Esophagus squamous epithelium (tissue), 5 donors: ENCODE measurements around the gene UBR4. TPM values are rescaled to one million over a fixed set of nuclear protein-coding genes. Genes with fewer than 3 reads are reported as not detected.
A peak's percentile ranks its signal among the peaks of the same experiment; 100 is the strongest.

Source experiments
- DNase-seq: peaks from one replicate; lab custom pipeline; 2025; lab: John Stamatoyannopoulos, UW
- H3K27ac ChIP-seq, 4 donors: fragments of 200-600 bp; sonication (generic); one replicate each; pipeline ENCODE4 v1.5.1; 2016 to 2019; ENCODE audit warnings: mild to moderate bottlenecking in 1 of 4
- H3K27me3 ChIP-seq, 4 donors: fragments of 200-600 bp; sonication (generic); 1 replicate in 3 of 4; 2 replicates in 1 of 4; pipeline versions ENCODE4 v1.5.1 to v1.6.0; 2017 to 2021; ENCODE audit warnings: antibody characterized with exemption in 1 of 4
- H3K36me3 ChIP-seq, 3 donors: fragments of 200-600 bp; sonication (generic); one replicate each; pipeline ENCODE4 v1.5.1; 2016 to 2019
- H3K4me1 ChIP-seq, 3 donors: fragments of 200-600 bp; sonication (generic); one replicate each; pipeline ENCODE4 v1.5.1; 2017 to 2019
- H3K4me3 ChIP-seq, 4 donors: fragments of 200-600 bp; sonication (generic); 1 replicate in 3 of 4; 2 replicates in 1 of 4; pipeline ENCODE4 v1.5.1; 2016 to 2019; ENCODE audit warnings: mild to moderate bottlenecking in 2 of 4, moderate library complexity in 1 of 4
- H3K9me3 ChIP-seq, 3 donors: fragments of 200-600 bp; sonication (generic); one replicate each; pipeline ENCODE4 v1.5.1; 2016 to 2019
- POLR2A ChIP-seq, 4 donors: fragments of 450-650 bp; IDR thresholded peaks; one replicate each; pipeline ENCODE4 v1.6.1; 2017; ENCODE audit warnings: antibody characterized with exemption in 4 of 4, mild to moderate bottlenecking in 4 of 4, moderate library complexity in 3 of 4
- WGBS, 2 donors: methylation state at CpG; one replicate each; pipeline ENCODE4 v1.1.5; 2018; 5-methylcytosine and 5-hydroxymethylcytosine counted together
- intact Hi-C: fragments of 100-400 bp; cut with DNase I; formaldehyde crosslinking; loops from one replicate; pipeline ENCODE4 v1.15.0; 2022
- total RNA-seq, 4 donors: library from RNA; depleted of rRNA; stranded (reverse); fragments of >200 nt; gene quantifications; one replicate each; pipeline ENCODE4 v1.1.0, GENCODE V29; 2016
- TF ChIP-seq, protein P1 (sequence below), 6 experiments: fragments of 450-650 bp in 4 of 6; fragments of 200-600 bp in 2 of 6; sonication (generic) in 2 of 6; IDR thresholded peaks; one replicate each; pipeline ENCODE4 v1.5.1; 2016 to 2019; ENCODE audit warnings: antibody characterized with exemption in 6 of 6, mild to moderate bottlenecking in 4 of 6, moderate library complexity in 4 of 6
- donor health status: DM: yes; HTN: yes; CAD: no.

Gene UBR4
- total RNA-seq, 4 donors from 2014 or later, result 52.4 to 121 (median 88.3) TPM

DNA sequence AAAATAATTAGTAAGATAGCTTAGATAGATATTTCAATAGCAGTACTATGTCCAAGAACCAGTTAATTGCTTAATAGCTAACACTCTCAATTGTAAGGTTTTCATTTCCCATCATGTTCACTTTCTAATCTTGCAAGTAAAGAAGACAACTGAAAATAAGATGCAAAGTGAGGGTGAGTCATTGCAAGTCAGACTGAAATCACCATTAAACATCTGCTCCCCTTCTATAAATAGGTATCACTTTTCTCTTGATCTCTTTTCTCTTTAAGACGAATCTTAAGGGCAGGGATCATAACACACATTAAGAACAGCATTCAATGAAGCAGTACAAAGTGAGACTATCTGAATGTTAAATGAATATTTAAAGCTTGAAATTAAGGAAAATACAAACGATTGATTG, 40.4 kb downstream of the UBR4 start:
- 73 to 77% methylated on average over 2 of the region's 2 CpGs for WGBS, 2 donors
- no peak for DNase-seq
- Histone ChIP-seq H3K4me1 (no peaks in the 10 kb centered on the region), H3K9me3 (no peaks in the 10 kb centered on the region), H3K27me3 (no peaks in the 10 kb centered on the region), H3K27ac (no peak overlapping the region), H3K36me3 (peaks cover 28 to 100% (median 80%) of the 10 kb centered on the region in 3 donors), H3K4me3 (no peak overlapping the region)
- TF ChIP-seq, protein P1, sequence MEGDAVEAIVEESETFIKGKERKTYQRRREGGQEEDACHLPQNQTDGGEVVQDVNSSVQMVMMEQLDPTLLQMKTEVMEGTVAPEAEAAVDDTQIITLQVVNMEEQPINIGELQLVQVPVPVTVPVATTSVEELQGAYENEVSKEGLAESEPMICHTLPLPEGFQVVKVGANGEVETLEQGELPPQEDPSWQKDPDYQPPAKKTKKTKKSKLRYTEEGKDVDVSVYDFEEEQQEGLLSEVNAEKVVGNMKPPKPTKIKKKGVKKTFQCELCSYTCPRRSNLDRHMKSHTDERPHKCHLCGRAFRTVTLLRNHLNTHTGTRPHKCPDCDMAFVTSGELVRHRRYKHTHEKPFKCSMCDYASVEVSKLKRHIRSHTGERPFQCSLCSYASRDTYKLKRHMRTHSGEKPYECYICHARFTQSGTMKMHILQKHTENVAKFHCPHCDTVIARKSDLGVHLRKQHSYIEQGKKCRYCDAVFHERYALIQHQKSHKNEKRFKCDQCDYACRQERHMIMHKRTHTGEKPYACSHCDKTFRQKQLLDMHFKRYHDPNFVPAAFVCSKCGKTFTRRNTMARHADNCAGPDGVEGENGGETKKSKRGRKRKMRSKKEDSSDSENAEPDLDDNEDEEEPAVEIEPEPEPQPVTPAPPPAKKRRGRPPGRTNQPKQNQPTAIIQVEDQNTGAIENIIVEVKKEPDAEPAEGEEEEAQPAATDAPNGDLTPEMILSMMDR (IDR thresholded peaks at IDR 0.05), result no peak
- TF ChIP-seq POLR2A (IDR thresholded peaks at IDR 0.05), result no peak
- intact Hi-C loops, result no loop called here

DNA sequence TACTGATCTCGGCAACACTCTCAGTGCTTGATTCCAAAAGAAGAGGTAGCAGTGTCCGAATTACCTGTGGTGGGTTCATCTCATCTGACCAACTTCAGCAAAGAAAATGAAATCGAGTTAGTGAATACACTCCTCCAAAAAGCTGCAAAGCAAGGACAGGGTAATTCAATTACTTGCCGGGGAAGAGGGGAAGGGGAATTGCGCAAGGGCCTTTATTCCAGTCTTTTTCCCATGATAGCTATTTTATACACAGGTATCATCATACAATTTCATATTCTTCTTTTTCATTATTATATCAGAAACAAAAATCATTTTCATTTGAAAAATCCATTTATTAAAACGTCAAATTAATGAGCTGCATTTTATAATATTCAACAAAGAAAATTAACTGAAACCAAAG, 42.9 kb downstream of the UBR4 start:
- no peak for TF ChIP-seq POLR2A (IDR thresholded peaks at IDR 0.05)
- TF ChIP-seq, protein P1 (IDR thresholded peaks at IDR 0.05), result no peak
- peaks cover 0 to 12% (median 0%) of the 10 kb centered on the region in 3 donors for H3K4me1 ChIP-seq
- peaks cover 30 to 100% (median 66%) of the 10 kb centered on the region in 3 donors for H3K36me3 ChIP-seq

DNA sequence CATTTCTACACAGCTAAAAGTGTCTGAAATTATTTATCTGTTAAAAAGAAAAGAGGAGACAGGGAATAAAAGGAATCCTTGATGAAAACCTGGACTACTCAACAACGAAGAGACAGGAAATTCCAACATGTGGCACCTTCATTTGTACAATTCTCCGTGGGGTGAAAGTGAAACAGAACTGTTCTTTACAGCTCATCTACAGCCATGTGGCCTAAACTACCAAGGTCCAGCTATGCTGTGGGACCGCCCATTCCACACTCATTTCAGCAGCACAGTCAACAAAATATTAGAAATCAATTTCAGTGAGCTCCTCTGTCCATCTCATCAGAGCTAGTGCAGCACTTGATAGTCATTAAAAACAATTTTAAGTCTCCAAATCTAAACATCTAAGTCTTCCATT, 44.0 kb downstream of the UBR4 start:
- WGBS, 2 donors, result 75 to 83% methylated on average over 3 of the region's 3 CpGs
- no peak overlapping the region for H3K27ac ChIP-seq
- peaks cover 0 to 12% (median 0%) of the 10 kb centered on the region in 3 donors for H3K4me1 ChIP-seq

More for the DNA sequence above, 42.9 kb downstream of the UBR4 start:
- Histone ChIP-seq H3K9me3 (no peaks in the 10 kb centered on the region), H3K27ac (no peak overlapping the region), H3K27me3 (no peaks in the 10 kb centered on the region), H3K4me3 (no peak overlapping the region)
- WGBS, 2 donors, result 93% methylated on average over 6 of the region's 6 CpGs
- no peak for DNase-seq
- intact Hi-C loops, result no loop called here

DNA sequence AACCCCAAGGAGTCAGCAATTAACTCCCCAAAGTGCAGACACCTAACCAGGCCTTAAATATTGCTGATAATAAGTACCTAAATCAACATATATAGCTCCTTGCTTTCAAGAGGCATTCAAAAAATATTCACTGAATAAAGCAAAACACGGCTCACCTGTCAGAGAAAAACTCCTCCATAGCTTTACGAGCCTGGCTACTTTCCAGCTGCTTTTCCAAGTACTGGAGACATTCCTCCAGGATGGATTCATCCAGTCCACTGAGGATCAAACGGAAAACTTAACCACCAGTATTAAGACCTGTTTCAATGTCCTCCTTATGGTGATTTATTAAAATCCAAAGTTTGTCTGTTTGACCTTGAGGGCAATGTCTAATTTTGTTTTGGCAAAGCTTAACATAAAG, 44.6 kb downstream of the UBR4 start:
- Histone ChIP-seq H3K36me3 (peaks cover 45 to 100% (median 68%) of the 10 kb centered on the region in 3 donors), H3K4me3 (no peak overlapping the region), H3K27me3 (no peaks in the 10 kb centered on the region), H3K9me3 (no peaks in the 10 kb centered on the region), H3K4me1 (peaks cover 0 to 12% (median 0%) of the 10 kb centered on the region in 3 donors), H3K27ac (no peak overlapping the region)
- DNase-seq, result no peak
- intact Hi-C loops, result no loop called here
- TF ChIP-seq, protein P1 (IDR thresholded peaks at IDR 0.05), result no peak
- no peak for TF ChIP-seq POLR2A (IDR thresholded peaks at IDR 0.05)
- 79 to 88% methylated on average over 3 of the region's 3 CpGs for WGBS, 2 donors

More for the DNA sequence above, 44.0 kb downstream of the UBR4 start:
- intact Hi-C loops, result no loop called here
- no peak for DNase-seq
- Histone ChIP-seq H3K9me3 (no peaks in the 10 kb centered on the region), H3K27me3 (no peaks in the 10 kb centered on the region), H3K4me3 (no peak overlapping the region), H3K36me3 (peaks cover 40 to 100% (median 66%) of the 10 kb centered on the region in 3 donors)
- TF ChIP-seq, protein P1 (IDR thresholded peaks at IDR 0.05), result no peak
- TF ChIP-seq POLR2A (IDR thresholded peaks at IDR 0.05), result no peak

DNA sequence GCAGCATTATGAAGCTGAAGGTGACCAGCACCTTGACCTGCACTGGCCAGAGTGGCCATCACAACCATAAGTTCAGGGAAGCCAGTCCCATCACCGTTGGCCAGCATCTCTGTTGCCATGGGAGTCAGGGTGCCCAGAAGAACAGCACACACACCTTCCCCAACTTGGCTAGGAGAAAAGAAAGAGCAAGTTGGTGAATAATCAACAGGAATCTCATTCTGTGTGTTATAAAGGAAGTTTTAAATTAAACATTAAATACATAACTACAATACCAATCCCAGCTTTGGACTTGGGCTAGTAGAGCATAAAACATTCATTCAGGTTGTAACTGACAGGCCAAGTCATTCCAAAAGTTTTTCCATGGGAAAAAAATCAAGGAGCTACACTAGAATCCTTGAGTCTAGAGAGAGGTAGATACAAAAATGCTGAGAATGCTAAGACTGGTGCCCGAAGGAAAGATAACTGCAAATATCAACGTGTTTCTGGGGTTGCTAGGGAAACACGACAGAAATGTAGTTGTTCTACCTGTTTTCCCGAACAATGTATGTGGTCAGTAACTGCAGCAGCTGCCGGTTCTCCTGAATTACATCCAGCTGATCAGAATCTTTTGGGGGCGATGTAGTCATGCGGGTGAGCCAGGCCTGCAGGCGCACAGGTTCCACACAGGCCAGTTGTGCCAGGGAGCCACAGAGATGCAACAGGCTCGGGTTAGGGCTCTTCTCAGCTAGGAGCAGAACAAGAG, 45.6 kb downstream of the UBR4 start:
- no peak for DNase-seq
- WGBS, 2 donors, result 72 to 83% methylated on average over 8 to 10 of the region's 10 CpGs
- intact Hi-C loops, result no loop called here
- peaks cover 50 to 100% (median 70%) of the 10 kb centered on the region in 3 donors for H3K36me3 ChIP-seq
- no peaks in the 10 kb centered on the region for H3K9me3 ChIP-seq
- no peak for TF ChIP-seq POLR2A (IDR thresholded peaks at IDR 0.05)
- TF ChIP-seq, protein P1 (IDR thresholded peaks at IDR 0.05), result no peak
- no peaks in the 10 kb centered on the region for H3K27me3 ChIP-seq
- no peak overlapping the region for H3K4me3 ChIP-seq
- peak overlapping the region in 1 of 4 donors; percentile 40 for H3K27ac ChIP-seq
- peaks cover 0 to 12% (median 0%) of the 10 kb centered on the region in 3 donors for H3K4me1 ChIP-seq
